Measurements from ENCODE around the gene PITX2. TPM values are rescaled to one million over a fixed set of nuclear protein-coding genes. Genes with fewer than 3 reads are reported as not detected.
A peak's percentile ranks its signal among the peaks of the same experiment; 100 is the strongest.

PITX2 gene
- total RNA-seq, 1 donor from 2014 or later = 1.0 TPM

- DNase-seq (ENCODE audit: low read depth) = no peak
- no peak for TF ChIP-seq CTCF (conservative IDR thresholded peaks at IDR 0.05; ENCODE audit: low read depth, low read length)
- peak overlapping the region; percentile 37 for H3K4me3 ChIP-seq (ENCODE audit: low read depth, low read length)
Measured at GRCh38 chr4:110632506-110633357, 9.9 kb upstream of the PITX2 start.

- peak; percentile 91 for TF ChIP-seq CTCF (conservative IDR thresholded peaks at IDR 0.05; ENCODE audit: low read depth, low read length)
Measured at GRCh38 chr4:110631584-110632505, 9.0 kb upstream of the PITX2 start.

GRCh38 chr4:110630688-110631402 is 8.0 kb upstream of the PITX2 start:
- TF ChIP-seq CTCF (conservative IDR thresholded peaks at IDR 0.05; ENCODE audit: low read depth, low read length) = no peak
- H3K4me3 ChIP-seq (ENCODE audit: low read depth, low read length) = no peak overlapping the region
- DNase-seq (ENCODE audit: low read depth) = no peak

More at GRCh38 chr4:110631584-110632505, 9.0 kb upstream of the PITX2 start:
- DNase-seq (ENCODE audit: low read depth) = no peak
- peak overlapping the region; percentile 37 for H3K4me3 ChIP-seq (ENCODE audit: low read depth, low read length)

- no peak overlapping the region for H3K4me3 ChIP-seq (ENCODE audit: low read depth, low read length)
- DNase-seq (ENCODE audit: low read depth) = no peak
- no peak for TF ChIP-seq CTCF (conservative IDR thresholded peaks at IDR 0.05; ENCODE audit: low read depth, low read length)
Measured at GRCh38 chr4:110629780-110630687, 7.2 kb upstream of the PITX2 start.

GRCh38 chr4:110629214-110629754 is 6.4 kb upstream of the PITX2 start:
- no peak for DNase-seq (ENCODE audit: low read depth)
- no peak for TF ChIP-seq CTCF (conservative IDR thresholded peaks at IDR 0.05; ENCODE audit: low read depth, low read length)
- H3K4me3 ChIP-seq (ENCODE audit: low read depth, low read length) = no peak overlapping the region

Measured in epithelial cell of proximal tubule (primary cell).